ENCODE data around the gene KHK.

Gene KHK

DNA sequence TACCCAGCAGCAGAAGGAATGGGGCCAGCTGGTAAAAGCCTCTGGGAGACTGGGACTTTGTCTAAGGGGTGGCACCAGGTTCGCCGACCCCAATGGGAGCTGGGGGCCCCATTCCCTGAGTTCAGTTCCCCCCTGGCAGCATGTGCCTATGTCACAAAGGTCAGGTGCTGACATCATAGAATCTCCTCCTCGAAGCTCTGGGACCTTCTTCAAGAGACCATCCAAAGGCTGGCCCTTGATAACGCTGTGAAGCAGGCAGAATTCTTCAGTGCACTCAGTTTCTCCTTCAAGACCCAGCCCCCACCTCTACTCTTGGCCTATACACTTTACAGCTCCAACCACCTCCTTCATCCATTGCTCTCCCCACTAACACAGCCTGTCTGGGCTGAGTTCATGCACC, 52.7 kb downstream of the KHK start, which contains the start of gene PRR30:
PRR30 (minus strand) TSS at position 101 of the 400 bp plus-strand sequence. CDS start 1,081 bp downstream, outside the sequence.
- TF ChIP-seq, protein P1, sequence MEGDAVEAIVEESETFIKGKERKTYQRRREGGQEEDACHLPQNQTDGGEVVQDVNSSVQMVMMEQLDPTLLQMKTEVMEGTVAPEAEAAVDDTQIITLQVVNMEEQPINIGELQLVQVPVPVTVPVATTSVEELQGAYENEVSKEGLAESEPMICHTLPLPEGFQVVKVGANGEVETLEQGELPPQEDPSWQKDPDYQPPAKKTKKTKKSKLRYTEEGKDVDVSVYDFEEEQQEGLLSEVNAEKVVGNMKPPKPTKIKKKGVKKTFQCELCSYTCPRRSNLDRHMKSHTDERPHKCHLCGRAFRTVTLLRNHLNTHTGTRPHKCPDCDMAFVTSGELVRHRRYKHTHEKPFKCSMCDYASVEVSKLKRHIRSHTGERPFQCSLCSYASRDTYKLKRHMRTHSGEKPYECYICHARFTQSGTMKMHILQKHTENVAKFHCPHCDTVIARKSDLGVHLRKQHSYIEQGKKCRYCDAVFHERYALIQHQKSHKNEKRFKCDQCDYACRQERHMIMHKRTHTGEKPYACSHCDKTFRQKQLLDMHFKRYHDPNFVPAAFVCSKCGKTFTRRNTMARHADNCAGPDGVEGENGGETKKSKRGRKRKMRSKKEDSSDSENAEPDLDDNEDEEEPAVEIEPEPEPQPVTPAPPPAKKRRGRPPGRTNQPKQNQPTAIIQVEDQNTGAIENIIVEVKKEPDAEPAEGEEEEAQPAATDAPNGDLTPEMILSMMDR (IDR thresholded peaks at IDR 0.05; ENCODE audit: borderline replicate concordance, insufficient read depth, low read depth, low read length) = no peak

DNA sequence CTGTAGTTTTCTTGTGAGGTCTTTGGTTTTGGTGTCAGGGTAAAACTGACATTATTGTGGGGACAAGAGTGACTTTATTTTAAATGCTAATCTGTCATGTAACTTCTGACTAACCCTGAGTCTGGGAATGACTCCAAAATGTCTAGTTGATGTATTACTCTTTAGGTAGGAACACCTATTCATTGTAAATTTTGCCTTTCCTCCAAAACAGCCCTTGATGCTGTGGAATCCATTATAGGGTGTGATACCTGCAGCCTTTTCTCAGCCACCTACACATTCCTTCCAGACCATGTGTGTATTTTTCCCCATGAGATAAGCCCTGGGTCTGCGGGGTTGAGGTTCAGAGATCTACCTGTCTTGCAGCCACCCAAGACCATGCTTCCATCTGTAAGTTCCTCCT, 56.7 kb downstream of the KHK start:
- TF ChIP-seq, protein P1 (IDR thresholded peaks at IDR 0.05; ENCODE audit: borderline replicate concordance, insufficient read depth, low read depth, low read length) = no peak
- H3K4me3 ChIP-seq (ENCODE audit: low read depth, low read length) = no peak overlapping the region

More for the DNA sequence above, 52.7 kb downstream of the KHK start, which contains the start of gene PRR30:
- H3K4me3 ChIP-seq (ENCODE audit: low read depth, low read length) = no peak within 1 kb of the TSS

DNA sequence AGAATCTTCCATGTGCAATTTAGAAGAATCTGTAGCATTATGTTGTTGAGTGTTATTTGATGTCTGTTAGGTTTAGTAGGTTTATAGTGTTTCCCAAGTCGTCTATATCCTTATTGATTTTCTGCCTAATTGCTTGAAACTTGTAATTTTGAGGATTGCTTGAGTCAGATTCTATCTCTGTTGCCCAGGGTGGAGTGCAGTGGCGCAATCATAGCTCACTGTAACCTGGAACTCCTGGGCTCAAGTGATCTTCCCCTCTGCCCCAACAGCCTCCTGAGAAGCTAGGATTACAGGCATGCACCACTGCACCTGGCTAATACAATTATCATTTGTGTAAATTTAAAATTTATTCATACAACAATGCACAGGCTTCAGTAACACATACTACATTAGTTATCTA, 59.1 kb downstream of the KHK start:
- no peak overlapping the region for H3K4me3 ChIP-seq (ENCODE audit: low read depth, low read length)
- TF ChIP-seq, protein P1 (IDR thresholded peaks at IDR 0.05; ENCODE audit: borderline replicate concordance, insufficient read depth, low read depth, low read length) = no peak

DNA sequence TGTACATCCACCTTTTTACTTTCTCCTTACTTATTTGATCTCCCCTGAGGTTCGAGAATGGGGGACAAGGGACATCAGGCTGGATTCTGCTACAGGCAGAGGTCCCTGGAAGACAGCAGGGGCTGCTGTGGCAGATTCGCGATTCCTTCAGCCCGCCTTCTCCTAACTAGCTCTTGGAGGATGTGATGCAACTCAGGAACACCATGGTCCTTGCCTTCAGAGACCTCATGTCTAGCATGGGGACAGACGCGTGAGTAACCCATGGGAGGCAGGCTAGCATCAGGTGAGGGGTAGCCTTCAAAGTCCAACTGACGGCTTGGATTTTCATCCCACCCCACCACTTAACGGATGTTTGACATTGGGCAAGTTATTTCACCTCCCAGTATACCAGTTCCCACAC, 61.4 kb downstream of the KHK start:
- no peak overlapping the region for H3K4me3 ChIP-seq (ENCODE audit: low read depth, low read length)
- TF ChIP-seq, protein P1 (IDR thresholded peaks at IDR 0.05; ENCODE audit: borderline replicate concordance, insufficient read depth, low read depth, low read length) = no peak

DNA sequence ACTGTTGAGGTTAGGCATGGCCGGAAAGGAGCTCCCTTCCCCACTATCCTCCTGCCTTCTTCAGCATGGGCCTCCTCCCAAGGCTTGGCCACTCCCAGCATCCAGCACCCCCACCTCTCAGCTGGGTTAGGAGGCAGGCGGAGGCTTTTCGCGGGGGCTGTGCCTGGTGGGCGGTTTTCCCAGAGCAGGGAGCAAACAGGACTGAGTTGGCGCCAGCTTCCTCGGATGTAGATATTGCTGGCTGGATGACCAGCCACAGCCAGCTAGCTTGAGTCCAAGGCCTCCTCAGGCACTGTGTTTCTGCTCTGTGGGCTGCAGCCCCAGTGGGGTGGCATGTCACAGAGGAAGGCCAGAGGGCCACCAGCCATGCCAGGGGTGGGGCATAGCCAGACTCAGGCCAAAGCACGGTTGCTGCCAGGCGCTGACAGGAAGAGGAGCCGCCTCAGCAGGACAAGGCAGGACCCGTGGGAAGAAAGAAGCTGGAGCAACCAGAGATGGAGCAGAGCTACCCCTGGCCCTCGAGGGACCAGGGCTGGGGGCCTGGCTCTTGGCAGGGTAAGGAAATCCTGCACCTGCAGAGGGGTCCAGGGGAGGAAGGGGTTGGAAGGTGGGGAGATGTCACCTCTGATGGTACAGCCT, 62.3 kb downstream of the KHK start, which contains the start of gene TCF23:
TCF23 (plus strand) TSS at position 204 of the 639 bp plus-strand sequence; CDS start at position 334, 130 bp downstream.
- TF ChIP-seq, protein P1 (IDR thresholded peaks at IDR 0.05; ENCODE audit: borderline replicate concordance, insufficient read depth, low read depth, low read length) = no peak

DNA sequence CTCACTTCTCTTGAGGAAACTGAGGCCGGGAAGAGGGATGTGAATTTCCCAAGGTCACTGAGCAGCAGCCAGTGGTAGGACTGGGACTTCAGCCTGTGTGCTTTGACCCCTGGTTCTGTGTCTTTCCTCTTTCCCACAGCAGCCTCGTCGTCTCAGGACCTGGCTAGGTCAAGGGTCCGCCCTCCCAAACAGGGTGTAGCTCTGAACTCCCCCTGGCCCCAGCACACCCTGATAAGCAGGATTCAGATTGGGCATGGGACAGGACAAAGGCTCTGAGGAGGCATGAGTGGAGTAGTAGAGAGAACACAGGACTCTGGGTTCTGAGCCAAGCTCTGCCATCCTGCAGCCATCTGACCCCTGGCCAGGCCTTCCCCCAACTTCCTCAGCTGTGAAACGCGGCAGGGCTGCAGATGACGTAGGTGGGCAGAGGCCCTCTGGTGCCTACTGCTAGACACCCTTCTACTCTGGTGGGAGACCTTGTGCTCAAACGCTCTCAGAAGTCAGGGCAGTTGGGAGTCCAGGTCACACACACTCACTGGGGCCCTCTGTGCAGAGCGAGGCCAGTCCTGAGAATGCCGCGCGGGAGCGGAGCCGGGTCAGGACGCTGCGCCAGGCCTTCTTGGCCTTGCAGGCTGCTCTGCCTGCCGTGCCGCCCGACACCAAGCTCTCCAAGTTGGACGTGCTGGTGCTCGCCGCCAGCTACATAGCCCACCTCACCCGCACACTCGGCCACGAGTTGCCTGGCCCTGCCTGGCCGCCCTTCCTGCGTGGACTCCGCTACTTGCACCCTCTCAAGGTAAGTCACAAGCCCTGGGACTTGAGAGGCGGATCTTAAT, 63.2 kb downstream of the KHK start:
- TF ChIP-seq, protein P1 (IDR thresholded peaks at IDR 0.05; ENCODE audit: borderline replicate concordance, insufficient read depth, low read depth, low read length) = no peak
- H3K4me3 ChIP-seq (ENCODE audit: low read depth, low read length) = no peak overlapping the region

More for the DNA sequence above, 62.3 kb downstream of the KHK start, which contains the start of gene TCF23:
- no peak within 1 kb of the TSS for H3K4me3 ChIP-seq (ENCODE audit: low read depth, low read length)
